ENCODE measurements around the gene MOSPD2.

GRCh38 chrX:14886252-14886651, 13.0 kb downstream of the MOSPD2 start:
- TF ChIP-seq CTCF (IDR thresholded peaks at IDR 0.05; ENCODE audit: poor library complexity) (no peak), EZH2phosphoT487 (IDR thresholded peaks at IDR 0.05; ENCODE audit: low read depth, severe bottlenecking, unreplicated experiment) (no peak)
